NB4 (cell line): Measurements from ENCODE around the gene RPAP3.

Source experiments
- CTCF ChIP-seq: IDR thresholded peaks from one replicate; pipeline ENCODE4 v1.5.1; 2012; ENCODE audit warnings: low read depth, low read length
- MYC ChIP-seq: IDR thresholded peaks from 2 replicates; pipeline ENCODE4 v1.6.1; 2011; ENCODE audit warnings: low read depth, low read length
- POLR2A ChIP-seq: IDR thresholded peaks from 2 replicates; pipeline ENCODE4 v1.6.1; 2011; ENCODE audit warnings: mild to moderate bottlenecking; ENCODE audit not compliant: insufficient read length; ENCODE audit errors: extremely low read depth

- no peak for TF ChIP-seq POLR2A
- no peak for TF ChIP-seq CTCF
- no peak for TF ChIP-seq MYC
Observed at GRCh38 chr12:47617476-47617875, 88.4 kb downstream of the RPAP3 start.
